Measurements from ENCODE around the gene SLC7A6. TPM values are rescaled to one million over a fixed set of nuclear protein-coding genes. Genes with fewer than 3 reads are reported as not detected.

The SLC7A6 gene
- 100 to 1,000 TPM in 1 of 2 donors, 10 to 100 TPM in 1; 99.8 to 131 TPM for total RNA-seq

DNA sequence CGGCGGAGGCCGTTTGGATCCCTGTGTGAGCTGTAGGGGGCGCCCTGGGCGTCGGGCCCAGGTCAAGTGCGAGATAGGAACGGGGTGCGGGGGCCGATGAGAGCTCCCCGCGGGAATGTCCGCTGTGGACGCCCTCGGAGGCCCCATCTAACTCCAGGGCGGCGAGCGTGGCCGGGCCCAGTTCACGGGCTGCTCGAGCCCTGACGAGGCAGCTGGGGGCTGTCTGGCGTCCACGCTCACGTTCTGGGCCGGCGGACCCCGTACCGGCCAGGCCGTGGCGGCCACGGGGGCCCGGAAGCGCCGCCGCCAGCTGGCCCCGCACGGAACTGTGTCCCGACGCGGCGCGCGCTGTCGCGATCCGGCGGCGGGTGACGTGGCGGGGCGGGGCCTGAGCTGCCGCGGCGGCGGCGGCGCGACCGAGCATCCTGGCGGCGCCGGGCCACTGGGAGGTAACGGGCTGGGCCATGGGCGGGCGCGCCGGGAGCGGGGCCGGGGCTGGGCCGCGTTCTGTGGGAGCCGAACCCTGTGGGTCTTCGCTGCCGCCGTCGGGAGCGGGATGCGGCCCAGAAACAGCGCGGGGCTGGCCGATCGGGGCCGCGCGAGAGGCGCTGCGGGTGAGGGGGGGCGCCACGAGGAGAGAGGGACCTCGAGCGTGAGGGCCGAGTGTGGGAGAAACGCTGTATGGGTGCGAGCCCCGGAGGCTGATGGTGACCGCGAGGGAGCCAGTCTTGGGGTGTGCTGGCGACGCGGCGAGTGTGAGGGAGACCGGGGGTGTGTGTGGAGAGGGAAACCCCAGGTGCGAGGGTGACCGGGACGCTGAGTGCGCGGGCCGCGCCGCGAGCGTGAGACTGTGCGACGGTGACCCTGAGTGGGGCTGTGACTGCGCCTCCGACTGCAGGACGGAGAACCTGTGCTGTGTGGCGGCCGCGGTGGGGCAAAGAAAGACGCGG lies at the start of gene SLC7A6:
Gene SLC7A6, plus strand, starts transcription at position 399 of the 950 bp plus-strand sequence. CDS start 10,201 bp downstream, outside the sequence.
- DNase-seq = peak; percentile 89 to 94
- Mint-ChIP-seq H3K27ac (peak within 1 kb of the TSS; percentile 97), H3K9me3 (no peaks in the 10 kb centered on the region), H3K4me3 (peak within 1 kb of the TSS; percentile 90 to 93), H3K36me3 (ENCODE audit: insufficient read depth in 2 of 2) (peaks cover 5 to 13% of the 10 kb centered on the region in 2 donors), H3K4me1 (ENCODE audit: low read depth) (peaks cover 64% of the 10 kb centered on the region), H3K27me3 (ENCODE audit: low read depth) (no peaks in the 10 kb centered on the region)
- peak; percentile 82 for ATAC-seq (replicated peaks in 1 of 2)

DNA sequence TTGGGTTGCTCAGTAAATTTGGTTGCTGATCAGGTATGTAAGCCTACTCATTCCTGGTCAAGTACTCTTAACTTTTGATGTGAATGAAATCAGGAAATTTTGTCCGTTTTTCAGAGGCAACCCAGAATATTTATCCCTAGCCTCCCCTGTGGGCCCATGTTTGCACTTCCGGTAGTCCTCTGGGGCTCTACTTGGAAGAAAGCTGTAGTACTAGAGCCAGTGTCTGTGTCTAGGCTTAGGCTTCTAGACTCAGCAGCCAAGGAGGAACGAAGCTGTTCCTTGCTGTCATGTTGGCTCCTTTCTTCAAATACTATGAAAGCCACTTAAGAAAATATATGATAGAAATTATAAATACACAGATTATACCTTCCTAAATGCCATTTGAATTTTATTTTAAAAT lies 49.6 kb upstream of the SLC7A6 start:
- no peak for DNase-seq
- H3K36me3 Mint-ChIP-seq (ENCODE audit: insufficient read depth in 2 of 2) = peaks cover 4 to 8% of the 10 kb centered on the region in 2 donors
- peaks cover 30% of the 10 kb centered on the region for H3K4me1 Mint-ChIP-seq (ENCODE audit: low read depth)
- peak overlapping the region; percentile 63 for H3K27ac Mint-ChIP-seq
- H3K27me3 Mint-ChIP-seq (ENCODE audit: low read depth) = no peaks in the 10 kb centered on the region
- no peak overlapping the region for H3K4me3 Mint-ChIP-seq
- H3K9me3 Mint-ChIP-seq = no peaks in the 10 kb centered on the region
- ATAC-seq (replicated peaks in 1 of 2) = no peak

DNA sequence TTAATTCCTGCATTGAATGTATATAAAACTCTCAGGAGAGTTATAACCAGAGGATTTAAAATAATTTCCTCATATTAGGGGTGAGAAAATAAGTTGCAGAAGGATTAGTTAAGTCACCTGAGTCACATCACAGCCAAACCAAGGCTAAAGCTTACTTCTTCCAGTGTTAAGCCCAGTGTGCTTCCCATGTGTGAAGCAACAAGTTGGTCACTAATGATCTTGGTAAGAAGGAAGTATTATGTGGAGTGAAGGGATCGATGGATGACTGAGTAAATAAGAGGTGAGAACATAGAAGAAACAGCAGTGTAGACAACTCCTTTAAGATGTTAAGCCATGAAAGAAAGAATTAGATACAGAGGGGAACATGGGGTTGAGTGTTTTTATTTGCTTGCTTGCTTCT lies 49.0 kb upstream of the SLC7A6 start:
- peak overlapping the region; percentile 3 for H3K27ac Mint-ChIP-seq
- H3K27me3 Mint-ChIP-seq (ENCODE audit: low read depth) = no peaks in the 10 kb centered on the region
- no peak for DNase-seq
- ATAC-seq (replicated peaks in 1 of 2) = no peak
- H3K4me1 Mint-ChIP-seq (ENCODE audit: low read depth) = peaks cover 24% of the 10 kb centered on the region
- H3K9me3 Mint-ChIP-seq = no peaks in the 10 kb centered on the region
- H3K4me3 Mint-ChIP-seq = no peak overlapping the region
- H3K36me3 Mint-ChIP-seq (ENCODE audit: insufficient read depth in 2 of 2) = peaks cover 4 to 9% of the 10 kb centered on the region in 2 donors

DNA sequence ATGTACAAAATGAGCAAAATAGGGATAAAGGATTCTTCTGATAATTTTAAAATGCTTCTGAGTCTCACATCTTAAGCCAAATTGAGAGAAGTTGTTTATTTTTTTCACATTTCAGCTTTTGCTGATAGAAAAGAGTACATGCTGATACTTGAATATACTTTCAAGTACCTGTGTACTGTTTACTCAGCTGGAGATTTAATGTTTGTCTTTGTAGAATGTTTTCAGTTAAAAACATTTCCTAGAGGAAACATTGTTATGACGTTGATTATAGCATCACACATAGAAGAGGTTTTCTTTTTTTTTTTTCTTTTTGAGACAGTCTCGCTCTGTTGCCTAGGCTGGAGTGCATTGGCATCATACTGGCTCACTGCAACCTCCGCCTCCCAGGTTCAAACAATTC lies 48.1 kb upstream of the SLC7A6 start:
- H3K9me3 Mint-ChIP-seq = no peaks in the 10 kb centered on the region
- H3K27ac Mint-ChIP-seq = peak overlapping the region; percentile 51
- no peak for ATAC-seq (replicated peaks in 1 of 2)
- DNase-seq = no peak
- no peak overlapping the region for H3K4me3 Mint-ChIP-seq
- H3K36me3 Mint-ChIP-seq (ENCODE audit: insufficient read depth in 2 of 2) = peaks cover 2 to 6% of the 10 kb centered on the region in 2 donors
- no peaks in the 10 kb centered on the region for H3K27me3 Mint-ChIP-seq (ENCODE audit: low read depth)
- peaks cover 15% of the 10 kb centered on the region for H3K4me1 Mint-ChIP-seq (ENCODE audit: low read depth)

DNA sequence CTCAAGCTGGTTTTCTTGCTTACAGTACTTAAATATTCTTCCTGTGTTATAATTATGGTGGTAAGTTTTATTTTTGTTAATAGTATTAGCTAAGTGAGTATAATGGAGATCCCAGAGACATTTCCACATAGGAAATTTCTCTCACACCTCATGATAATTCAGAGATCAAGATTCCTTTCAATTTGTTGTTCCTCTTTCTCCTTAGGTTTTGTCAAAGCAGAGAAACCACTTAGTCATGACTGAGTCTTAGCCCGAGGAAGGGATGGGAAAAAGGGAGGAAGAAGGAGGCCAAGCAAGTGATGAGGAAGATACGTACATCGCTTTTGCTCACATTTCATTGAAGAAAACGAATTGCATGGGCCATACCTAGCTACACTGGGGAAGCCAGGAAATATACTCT lies 46.8 kb upstream of the SLC7A6 start:
- ATAC-seq (replicated peaks in 1 of 2) (no peak), DNase-seq (no peak)
- Mint-ChIP-seq H3K4me3 (no peak overlapping the region), H3K9me3 (no peaks in the 10 kb centered on the region), H3K4me1 (ENCODE audit: low read depth) (peaks cover 6% of the 10 kb centered on the region), H3K36me3 (ENCODE audit: insufficient read depth in 2 of 2) (peaks cover 2 to 11% of the 10 kb centered on the region in 2 donors), H3K27ac (peak overlapping the region; percentile 91), H3K27me3 (ENCODE audit: low read depth) (no peaks in the 10 kb centered on the region)

DNA sequence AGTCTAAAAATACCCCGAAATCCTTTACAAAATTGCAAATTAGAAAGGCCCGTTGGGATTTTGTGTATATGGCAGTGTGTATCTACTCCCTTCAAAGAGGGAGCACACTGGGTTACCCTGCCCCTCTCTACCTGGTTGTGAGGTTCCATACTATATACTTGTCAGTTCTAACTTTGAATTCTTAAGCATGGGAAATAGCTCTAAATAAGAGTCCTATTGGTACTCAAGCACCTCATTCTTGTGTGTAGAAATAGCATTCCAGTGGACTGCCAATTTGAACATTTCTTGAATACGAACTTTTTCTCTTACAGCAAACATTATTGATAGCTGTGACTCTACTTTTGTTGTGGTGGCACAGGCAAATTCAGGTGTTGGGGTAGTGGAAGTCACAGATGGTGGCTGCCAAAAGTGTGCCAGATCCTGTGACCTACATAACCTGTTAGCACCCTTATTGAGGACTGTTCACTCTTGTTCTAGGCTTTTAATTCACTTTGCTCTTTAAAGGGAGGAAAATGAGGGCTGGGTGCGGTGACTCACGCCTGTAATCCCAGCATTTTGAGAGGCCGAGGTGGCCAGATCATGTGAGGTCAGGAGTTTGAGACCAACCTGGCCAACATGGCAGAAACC lies 44.5 kb upstream of the SLC7A6 start:
- ATAC-seq (replicated peaks in 1 of 2) = no peak
- Mint-ChIP-seq H3K4me3 (no peak overlapping the region), H3K4me1 (ENCODE audit: low read depth) (no peaks in the 10 kb centered on the region)

DNA sequence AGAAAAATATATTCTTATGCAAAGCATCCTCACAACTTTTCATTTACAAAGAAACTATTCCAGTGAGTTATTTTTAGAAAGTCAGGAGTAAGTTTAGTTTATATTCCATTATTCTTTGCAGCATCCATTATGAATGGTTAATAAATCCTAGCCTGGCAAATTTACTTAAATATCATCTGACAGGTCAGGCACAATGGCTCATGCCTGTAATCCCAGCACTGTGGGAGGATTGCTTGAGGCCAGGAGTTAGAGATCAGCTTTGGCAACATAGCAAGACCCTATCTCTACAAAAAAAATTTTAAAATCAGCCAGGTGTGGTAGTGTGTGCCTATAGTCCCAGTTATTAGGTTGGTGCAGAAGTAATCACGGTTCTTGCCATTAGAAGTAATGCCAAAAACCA lies 41.3 kb upstream of the SLC7A6 start:
- ATAC-seq (replicated peaks in 1 of 2) = no peak
- no peak for DNase-seq
- H3K27me3 Mint-ChIP-seq (ENCODE audit: low read depth) = no peaks in the 10 kb centered on the region
- H3K4me1 Mint-ChIP-seq (ENCODE audit: low read depth) = peaks cover 23% of the 10 kb centered on the region
- no peaks in the 10 kb centered on the region for H3K9me3 Mint-ChIP-seq
- H3K36me3 Mint-ChIP-seq (ENCODE audit: insufficient read depth in 2 of 2) = peaks cover 0 to 8% of the 10 kb centered on the region in 2 donors
- peak overlapping the region; percentile 68 for H3K27ac Mint-ChIP-seq
- no peak overlapping the region for H3K4me3 Mint-ChIP-seq

More for the DNA sequence above, 44.5 kb upstream of the SLC7A6 start:
- H3K36me3 Mint-ChIP-seq (ENCODE audit: insufficient read depth in 2 of 2) = peaks cover 2 to 10% of the 10 kb centered on the region in 2 donors
- H3K27ac Mint-ChIP-seq = peak overlapping the region; percentile 46
- no peak for DNase-seq
- H3K9me3 Mint-ChIP-seq = no peaks in the 10 kb centered on the region
- H3K27me3 Mint-ChIP-seq (ENCODE audit: low read depth) = no peaks in the 10 kb centered on the region

DNA sequence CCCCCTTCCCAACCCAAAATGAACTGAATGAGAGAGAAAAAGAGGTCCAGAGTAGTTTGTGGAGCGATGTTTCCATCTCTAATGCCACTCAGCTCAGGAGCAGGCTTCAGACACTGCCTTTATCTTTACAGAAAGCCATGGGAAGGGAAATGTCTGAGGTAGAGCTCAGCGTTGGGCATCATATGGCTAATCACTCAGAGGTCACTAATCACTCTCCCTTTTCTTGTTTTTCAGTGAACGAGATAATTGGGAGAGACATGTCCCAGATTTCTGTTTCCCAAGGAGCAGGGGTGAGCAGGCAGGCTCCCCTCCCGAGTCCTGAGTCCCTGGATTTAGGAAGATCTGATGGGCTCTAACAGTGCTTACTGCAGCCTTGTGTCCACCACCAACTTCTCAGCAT lies 38.2 kb upstream of the SLC7A6 start:
- peak overlapping the region; percentile 86 for H3K27ac Mint-ChIP-seq
- no peak for ATAC-seq (replicated peaks in 1 of 2)

DNA sequence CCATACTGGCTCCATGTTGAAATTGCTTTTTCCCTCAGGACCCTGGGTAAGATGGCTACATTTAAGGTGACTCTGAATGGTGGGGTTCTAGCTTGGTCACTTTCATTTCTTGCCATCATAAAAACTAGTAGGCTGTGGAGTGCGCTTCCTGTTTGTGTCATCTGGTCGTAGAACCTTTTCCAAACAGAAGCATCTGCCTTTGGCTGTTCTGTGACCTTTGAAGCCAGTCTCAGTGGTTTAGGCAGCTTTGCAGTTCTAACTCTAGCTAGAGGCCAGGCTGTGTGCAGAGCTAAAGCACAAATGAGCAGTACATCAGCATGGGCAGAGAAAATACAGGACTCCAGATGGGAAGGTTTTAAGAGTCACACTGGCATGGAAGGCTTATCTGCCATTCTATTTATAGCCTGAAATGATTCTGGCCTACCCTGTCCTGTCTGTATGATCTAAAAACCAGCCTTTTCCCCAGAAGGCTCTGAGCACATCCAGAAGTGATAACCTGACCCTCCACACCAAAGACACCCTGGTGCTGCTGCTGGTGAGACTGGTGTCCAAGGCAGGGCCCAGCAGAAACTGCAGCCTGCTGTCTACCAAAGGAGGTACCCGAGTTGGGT lies 37.0 kb upstream of the SLC7A6 start:
- peaks cover 25% of the 10 kb centered on the region for H3K4me1 Mint-ChIP-seq (ENCODE audit: low read depth)
- ATAC-seq (replicated peaks in 1 of 2) (peak; percentile 67 to 69), DNase-seq (peak in 1 of 2 donors; percentile 21)
- peak overlapping the region; percentile 17 to 63 for H3K4me3 Mint-ChIP-seq
- H3K9me3 Mint-ChIP-seq = no peaks in the 10 kb centered on the region
- no peaks in the 10 kb centered on the region for H3K27me3 Mint-ChIP-seq (ENCODE audit: low read depth)
- H3K27ac Mint-ChIP-seq = peak overlapping the region; percentile 95
- peaks cover 0 to 2% of the 10 kb centered on the region in 2 donors for H3K36me3 Mint-ChIP-seq (ENCODE audit: insufficient read depth in 2 of 2)

More for the DNA sequence above, 38.2 kb upstream of the SLC7A6 start:
- H3K27me3 Mint-ChIP-seq (ENCODE audit: low read depth) = no peaks in the 10 kb centered on the region
- H3K4me3 Mint-ChIP-seq = peak overlapping the region in 1 of 2 donors; percentile 18
- peaks cover 25% of the 10 kb centered on the region for H3K4me1 Mint-ChIP-seq (ENCODE audit: low read depth)
- H3K9me3 Mint-ChIP-seq = no peaks in the 10 kb centered on the region
- H3K36me3 Mint-ChIP-seq (ENCODE audit: insufficient read depth in 2 of 2) = peaks cover 0 to 7% of the 10 kb centered on the region in 2 donors
- DNase-seq = no peak

DNA sequence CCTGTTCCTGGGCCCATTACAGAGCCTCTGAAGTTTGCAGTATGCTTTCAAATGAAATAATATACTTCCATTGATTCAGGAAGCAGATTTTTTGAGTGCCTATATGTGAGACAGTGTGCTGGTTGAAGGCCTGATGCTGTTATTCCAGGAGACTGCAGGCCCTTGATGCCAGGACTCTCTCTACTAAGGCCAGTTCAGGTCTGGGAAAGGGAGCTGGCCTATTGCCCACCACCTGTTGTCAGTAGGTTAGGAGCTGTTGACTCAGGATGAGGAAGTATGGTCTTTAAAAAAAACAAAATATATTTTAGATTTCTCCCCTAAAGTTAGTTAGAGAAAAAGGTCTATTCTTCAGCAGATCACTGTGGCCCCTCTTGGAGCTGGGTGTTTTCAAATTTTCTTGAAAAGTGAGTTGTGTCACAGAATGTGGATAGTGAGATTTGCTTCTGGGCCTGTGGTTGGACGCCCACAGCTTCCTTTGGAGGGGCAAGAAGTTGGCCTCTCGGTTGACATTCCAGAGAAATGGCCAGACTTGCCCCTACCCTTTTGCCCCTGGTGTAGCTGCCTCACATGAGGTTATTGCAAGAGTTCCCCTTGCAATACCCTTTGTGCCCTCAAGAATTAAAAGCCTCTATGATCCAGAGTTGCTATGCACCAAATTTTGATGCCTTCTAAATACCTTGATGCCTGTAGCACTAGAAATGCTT lies 36.3 kb upstream of the SLC7A6 start:
- peak overlapping the region; percentile 43 to 63 for H3K4me3 Mint-ChIP-seq
- no peak for DNase-seq

DNA sequence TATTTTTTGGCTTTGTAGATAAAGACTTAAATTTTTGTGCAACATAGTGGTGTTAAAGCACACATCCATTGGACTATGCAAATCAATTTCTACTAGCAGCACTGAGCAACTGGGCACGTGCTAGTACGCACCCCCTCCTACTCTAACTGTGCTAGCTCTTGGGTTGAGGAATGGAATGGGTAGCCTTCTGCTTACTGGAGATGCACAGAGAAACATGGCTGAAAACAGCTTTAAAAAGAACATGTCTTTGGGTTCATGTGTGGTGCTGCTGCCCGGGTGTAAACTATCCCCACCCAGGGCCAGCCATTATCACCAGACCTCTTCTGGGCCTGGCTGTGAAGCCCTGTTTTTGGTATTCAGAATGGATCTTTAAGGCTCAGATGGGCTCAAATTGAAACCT lies 35.7 kb upstream of the SLC7A6 start:
- H3K4me1 Mint-ChIP-seq (ENCODE audit: low read depth) = peaks cover 36% of the 10 kb centered on the region

More for the DNA sequence above, 36.3 kb upstream of the SLC7A6 start:
- H3K27ac Mint-ChIP-seq = peak overlapping the region; percentile 95
- no peak for ATAC-seq (replicated peaks in 1 of 2)
- H3K9me3 Mint-ChIP-seq = no peaks in the 10 kb centered on the region
- H3K27me3 Mint-ChIP-seq (ENCODE audit: low read depth) = no peaks in the 10 kb centered on the region
- H3K36me3 Mint-ChIP-seq (ENCODE audit: insufficient read depth in 2 of 2) = peaks cover 0 to 2% of the 10 kb centered on the region in 2 donors
- H3K4me1 Mint-ChIP-seq (ENCODE audit: low read depth) = peaks cover 31% of the 10 kb centered on the region

DNA sequence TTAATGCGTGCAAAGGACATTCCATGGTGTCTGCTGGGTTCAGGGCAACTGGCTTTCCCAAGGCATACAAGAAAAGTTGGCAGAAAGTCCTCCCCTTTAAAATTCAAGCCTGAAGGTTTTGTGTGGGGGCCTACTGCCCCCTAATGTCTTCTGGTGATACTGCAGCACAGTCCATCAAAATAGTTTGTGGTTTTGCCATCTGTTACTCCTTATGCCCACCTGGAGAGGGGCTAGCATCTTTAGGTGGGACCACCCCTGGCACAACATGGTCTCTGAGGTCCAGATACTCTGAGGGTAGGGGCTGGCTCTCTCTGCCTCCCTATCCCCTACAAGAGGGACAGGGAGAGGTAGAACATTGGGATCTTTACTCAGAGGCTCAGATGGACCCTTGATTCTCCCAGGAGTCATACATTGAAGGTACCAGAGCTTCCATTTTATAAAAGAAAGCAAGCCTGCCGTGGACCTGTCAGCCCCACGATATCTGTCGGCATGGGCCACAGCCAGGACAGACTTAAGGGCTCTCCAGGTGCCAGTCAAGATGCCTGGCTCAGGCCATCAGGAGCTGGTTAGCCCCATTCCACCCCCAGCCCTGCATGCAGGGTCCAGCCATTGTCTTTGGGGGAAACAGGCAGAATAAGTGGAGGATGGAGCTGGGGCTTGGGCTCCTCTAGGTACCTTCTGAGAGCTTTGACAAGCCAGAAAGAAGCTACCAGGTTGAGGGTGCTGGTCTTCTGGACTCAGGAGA lies 34.7 kb upstream of the SLC7A6 start:
- Mint-ChIP-seq H3K27me3 (ENCODE audit: low read depth) (no peaks in the 10 kb centered on the region), H3K4me3 (no peak overlapping the region), H3K36me3 (ENCODE audit: insufficient read depth in 2 of 2) (peaks cover 0 to 2% of the 10 kb centered on the region in 2 donors), H3K4me1 (ENCODE audit: low read depth) (peaks cover 36% of the 10 kb centered on the region), H3K9me3 (no peaks in the 10 kb centered on the region), H3K27ac (no peak overlapping the region)
- no peak for ATAC-seq (replicated peaks in 1 of 2)
- peak; percentile 30 to 58 for DNase-seq

More for the DNA sequence above, 35.7 kb upstream of the SLC7A6 start:
- no peaks in the 10 kb centered on the region for H3K9me3 Mint-ChIP-seq
- peaks cover 0 to 2% of the 10 kb centered on the region in 2 donors for H3K36me3 Mint-ChIP-seq (ENCODE audit: insufficient read depth in 2 of 2)
- H3K27me3 Mint-ChIP-seq (ENCODE audit: low read depth) = no peaks in the 10 kb centered on the region
- peak overlapping the region; percentile 64 for H3K27ac Mint-ChIP-seq
- H3K4me3 Mint-ChIP-seq = no peak overlapping the region
- ATAC-seq (replicated peaks in 1 of 2) (no peak), DNase-seq (no peak)

Measured in activated T-cell treated with anti-CD3 and anti-CD28 coated beads, Interleukin-2, amount 50 U/mL, for 72 hours (primary cell).